GM18526 (cell line): ENCODE data around the gene NLGN1.

ENCODE experiments used
- POLR2A ChIP-seq: IDR thresholded peaks from 3 replicates; pipeline ENCODE4 v1.6.1; 2011; ENCODE audit not compliant: insufficient read length; ENCODE audit errors: extremely low read depth

NLGN1 gene

DNA sequence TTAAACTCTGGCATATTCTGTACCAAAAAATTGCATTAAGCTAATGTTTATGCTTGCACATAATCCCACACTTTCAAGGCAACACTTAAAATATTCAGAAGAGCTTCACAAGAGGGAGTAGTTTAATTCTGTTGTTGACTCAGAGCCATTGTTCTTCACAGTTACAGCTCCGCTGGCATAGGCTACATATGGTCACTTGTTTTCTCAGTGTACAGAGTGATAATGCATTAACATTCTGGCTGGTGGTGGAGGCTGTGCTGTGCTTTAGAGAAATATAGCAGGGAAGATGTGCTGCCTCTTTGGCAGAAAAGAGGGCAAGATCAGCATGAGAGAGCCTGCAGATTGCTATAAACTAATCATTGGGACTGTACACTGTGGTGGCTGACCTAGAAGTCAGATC is 13.3 kb downstream of the NLGN1 start:
- no peak for TF ChIP-seq POLR2A

GRCh38 chr3:173411375-173411973 is 13.9 kb downstream of the NLGN1 start:
- TF ChIP-seq POLR2A: no peak

GRCh38 chr3:173416070-173416469 is 18.5 kb downstream of the NLGN1 start:
- no peak for TF ChIP-seq POLR2A

- TF ChIP-seq POLR2A: no peak
Observed at GRCh38 chr3:173429076-173429475, 31.5 kb downstream of the NLGN1 start.

- TF ChIP-seq POLR2A: no peak
Observed at GRCh38 chr3:173429527-173429926, 32.0 kb downstream of the NLGN1 start.

DNA sequence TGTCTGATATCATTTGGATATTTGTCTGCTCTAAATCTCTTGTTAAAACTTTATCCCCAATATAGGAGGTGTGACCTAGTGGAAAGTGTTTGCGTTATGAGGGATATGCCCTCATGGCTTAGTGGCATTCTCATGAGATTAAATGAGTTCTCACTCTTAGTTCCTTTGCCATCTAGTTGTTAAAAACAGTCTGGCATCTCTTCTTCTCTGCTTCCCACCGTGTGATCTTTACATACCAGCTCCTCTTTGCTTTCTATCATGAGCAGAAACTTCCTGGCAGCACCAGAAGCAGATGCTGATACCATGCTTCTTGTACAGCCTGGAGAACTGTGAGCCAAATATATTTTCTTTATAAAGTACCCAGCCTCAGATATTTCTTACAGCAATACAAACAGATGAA is 33.0 kb downstream of the NLGN1 start:
- TF ChIP-seq POLR2A: no peak

DNA sequence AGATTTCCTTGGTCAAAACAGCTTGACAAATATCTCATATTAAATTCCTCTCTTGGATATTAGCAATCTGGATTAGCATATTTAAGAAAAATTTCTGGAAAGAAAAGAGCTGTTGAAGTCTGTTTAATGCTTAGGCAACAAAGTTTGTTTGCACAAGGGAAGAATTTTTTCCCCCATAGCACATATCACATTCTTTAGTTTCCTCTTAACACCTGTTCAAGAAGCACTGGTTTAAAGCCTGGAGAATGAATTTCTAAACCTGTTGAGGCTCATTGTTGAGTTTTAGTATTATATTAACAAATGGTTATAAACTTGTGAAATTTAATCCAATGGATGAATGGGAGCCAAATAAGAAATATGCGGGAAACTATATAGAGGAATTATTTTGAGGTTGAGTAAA is 41.5 kb downstream of the NLGN1 start:
- TF ChIP-seq POLR2A: no peak

GRCh38 chr3:173440514-173440913 is 43.0 kb downstream of the NLGN1 start:
- TF ChIP-seq POLR2A: no peak

- no peak for TF ChIP-seq POLR2A
Observed at GRCh38 chr3:173463250-173463649, 65.7 kb downstream of the NLGN1 start.

- TF ChIP-seq POLR2A: no peak
Observed at GRCh38 chr3:173465112-173465511, 67.6 kb downstream of the NLGN1 start.

GRCh38 chr3:173465898-173466678 is 68.5 kb downstream of the NLGN1 start:
- TF ChIP-seq POLR2A: no peak

GRCh38 chr3:173467501-173467900 is 70.0 kb downstream of the NLGN1 start:
- TF ChIP-seq POLR2A: no peak

DNA sequence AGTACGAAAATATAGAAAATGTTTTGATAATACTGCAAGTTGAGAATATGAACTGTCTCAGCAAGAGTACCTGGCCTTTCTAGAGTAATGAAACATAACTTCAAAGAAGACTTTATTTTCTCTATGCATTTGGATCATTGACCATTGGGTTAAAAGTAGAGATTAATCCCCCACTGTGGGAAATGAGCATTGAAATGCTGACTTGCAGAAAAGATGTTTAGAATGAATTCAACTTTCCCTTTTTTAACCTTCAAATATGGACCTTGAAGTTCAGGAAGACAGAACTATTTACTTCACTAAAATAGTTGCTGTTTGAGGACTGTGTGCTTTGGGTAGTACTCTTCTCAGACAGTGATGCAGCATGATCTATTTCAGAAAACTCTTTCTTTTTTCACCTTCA is 75.7 kb downstream of the NLGN1 start:
- no peak for TF ChIP-seq POLR2A

GRCh38 chr3:173479301-173479700 is 81.8 kb downstream of the NLGN1 start:
- TF ChIP-seq POLR2A: no peak

DNA sequence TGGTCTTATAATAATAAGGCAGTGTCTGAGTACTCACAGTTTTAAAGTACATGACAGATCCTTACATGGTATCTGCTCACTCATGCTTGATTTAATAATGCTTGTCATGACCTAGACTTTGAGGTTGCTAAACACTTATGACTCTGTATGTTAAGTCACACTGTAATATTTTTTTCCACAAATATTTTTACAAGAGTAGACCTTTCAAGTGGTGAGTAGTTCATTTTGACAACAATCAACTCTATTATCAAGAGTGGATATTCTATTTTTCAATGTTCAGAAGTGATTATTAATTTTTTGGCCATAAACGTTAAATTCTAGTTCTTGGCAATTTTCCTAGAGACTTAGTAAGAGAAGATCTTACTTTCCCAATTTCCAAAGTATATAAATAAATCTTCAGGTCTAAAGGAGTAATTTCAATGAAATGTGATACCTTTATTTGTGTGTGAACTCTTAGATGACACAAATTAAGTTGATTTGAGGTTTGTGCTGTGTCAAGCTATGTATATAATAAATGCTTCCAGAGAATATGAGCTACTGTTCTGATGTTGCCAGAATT is 104.5 kb downstream of the NLGN1 start:
- TF ChIP-seq POLR2A: no peak

DNA sequence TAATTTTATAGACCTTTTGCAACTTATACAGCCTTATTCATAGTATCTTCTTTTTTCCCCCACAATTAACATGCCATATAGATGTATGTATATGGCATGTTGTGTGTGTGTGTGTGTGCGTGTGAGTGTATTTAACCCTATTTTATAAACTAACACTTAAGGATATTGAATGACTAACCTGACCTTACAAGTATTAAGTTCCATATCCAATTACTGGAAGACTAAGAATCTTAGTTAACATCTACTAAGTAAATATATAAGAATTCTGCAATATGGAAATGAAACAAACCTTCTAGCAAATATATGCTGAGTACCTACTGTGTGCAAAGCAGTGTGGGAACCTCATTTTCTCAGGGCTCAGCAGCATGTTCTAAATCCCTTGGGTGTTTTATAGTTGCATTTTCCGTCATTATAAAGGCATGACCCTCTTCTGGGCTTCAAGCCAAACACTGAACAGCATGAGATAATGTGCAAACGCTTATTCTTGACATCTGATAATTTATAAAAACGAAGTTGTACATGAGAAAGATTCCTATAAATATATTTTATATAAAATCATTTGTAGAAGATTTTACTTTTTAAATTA is 105.5 kb downstream of the NLGN1 start:
- no peak for TF ChIP-seq POLR2A

DNA sequence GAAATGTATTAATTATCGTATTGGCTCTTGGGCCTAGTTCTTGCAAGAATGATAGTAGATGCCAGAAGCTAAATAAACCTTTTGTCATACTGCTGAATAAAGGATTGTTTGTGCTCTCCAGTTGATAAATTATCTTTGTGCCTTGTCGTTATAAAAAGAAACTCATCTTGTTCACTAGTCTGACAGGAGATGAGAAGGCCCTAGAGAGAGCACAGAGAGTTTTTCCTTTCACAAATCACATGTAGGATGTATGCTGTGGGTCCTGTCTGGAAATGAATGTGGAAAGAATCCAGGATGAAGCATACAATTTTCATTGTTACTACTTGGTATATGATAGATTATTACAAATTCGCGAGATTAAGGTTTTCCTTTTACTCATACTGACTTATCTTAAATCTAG is 113.0 kb downstream of the NLGN1 start:
- TF ChIP-seq POLR2A: no peak

GRCh38 chr3:173513123-173513522 is 115.6 kb downstream of the NLGN1 start:
- TF ChIP-seq POLR2A: no peak
